ENCODE results near the gene VPS8. TPM values are rescaled to one million over a fixed set of nuclear protein-coding genes. Genes with fewer than 3 reads are reported as not detected.
A peak's percentile ranks its signal among the peaks of the same experiment; 100 is the strongest.

Gene VPS8
- total and polyA plus RNA-seq, 4 experiments from 2014 or later, result 23.0 to 85.9 (median 60.2) TPM

GRCh38 chr3:184767377-184767776, 44.6 kb upstream of the VPS8 start:
- Histone ChIP-seq H3K36me3 (ENCODE audit: insufficient read depth, low read length) (no peaks in the 10 kb centered on the region), H3K27ac (ENCODE audit: low read depth, low read length) (no peak overlapping the region), H3K4me3 (ENCODE audit: low read length in 2 of 2) (no peak overlapping the region), H3K27me3 (ENCODE audit: insufficient read depth, low read length) (no peaks in the 10 kb centered on the region), H3K9me3 (ENCODE audit: control insufficient read depth in 1 of 2, low read length in 2 of 2) (no peaks in the 10 kb centered on the region), H3K4me1 (ENCODE audit: insufficient read depth, low read length) (no peaks in the 10 kb centered on the region)
- DNase-seq, result no peak
- Mint-ChIP-seq H3K27ac (no peak overlapping the region), H3K27me3 (peaks cover 9 to 20% of the 10 kb centered on the region in 2 donors), H3K36me3 (no peaks in the 10 kb centered on the region), H3K4me1 (peaks cover 0 to 5% (median under 1%) of the 10 kb centered on the region in 4 donors), H3K4me3 (no peak overlapping the region), H3K9me3 (no peaks in the 10 kb centered on the region)
- ChIA-PET CTCF (ENCODE audit: partially characterized antibody) (interaction anchor here (1.0 to 1.2 kb wide), 2 partner anchors 37 to 40 kb away, joined by 3 read pairs; no protein-coding TSS in a partner anchor), POLR2A (ENCODE audit: partially characterized antibody) (no interaction called here)
- intact Hi-C loops (cut with micrococcal nuclease), result no loop called here

GRCh38 chr3:184769382-184770170, 42.4 kb upstream of the VPS8 start:
- Mint-ChIP-seq H3K27ac (no peak overlapping the region), H3K36me3 (no peaks in the 10 kb centered on the region), H3K9me3 (no peaks in the 10 kb centered on the region), H3K4me1 (peaks cover 0 to 5% (median under 1%) of the 10 kb centered on the region in 4 donors), H3K4me3 (no peak overlapping the region), H3K27me3 (peaks cover 10 to 16% of the 10 kb centered on the region in 2 donors)
- ChIA-PET CTCF (ENCODE audit: partially characterized antibody) (interaction anchor here (1.5 kb wide), 1 partner anchor 9 kb away, joined by 8 read pairs; no protein-coding TSS in a partner anchor), POLR2A (ENCODE audit: partially characterized antibody) (no interaction called here)
- intact Hi-C loops (cut with micrococcal nuclease), result no loop called here
- Histone ChIP-seq H3K27me3 (ENCODE audit: insufficient read depth, low read length) (no peaks in the 10 kb centered on the region), H3K4me1 (ENCODE audit: insufficient read depth, low read length) (no peaks in the 10 kb centered on the region), H3K27ac (ENCODE audit: low read depth, low read length) (no peak overlapping the region), H3K9me3 (ENCODE audit: control insufficient read depth in 1 of 2, low read length in 2 of 2) (no peaks in the 10 kb centered on the region), H3K4me3 (ENCODE audit: low read length in 2 of 2) (no peak overlapping the region), H3K36me3 (ENCODE audit: insufficient read depth, low read length) (no peaks in the 10 kb centered on the region)
- DNase-seq, result no peak

- intact Hi-C loops (cut with micrococcal nuclease), result no loop called here
- no peaks in the 10 kb centered on the region for H3K27me3 ChIP-seq (ENCODE audit: insufficient read depth, low read length)
Measured at GRCh38 chr3:184770541-184770940, 41.4 kb upstream of the VPS8 start.

GRCh38 chr3:184771301-184772127, 40.5 kb upstream of the VPS8 start:
- DNase-seq, result no peak
- Mint-ChIP-seq H3K4me3 (no peak overlapping the region), H3K9me3 (no peaks in the 10 kb centered on the region), H3K27me3 (peaks cover 4 to 16% of the 10 kb centered on the region in 2 donors), H3K4me1 (peaks cover 0 to 2% (median 0%) of the 10 kb centered on the region in 4 donors), H3K27ac (no peak overlapping the region), H3K36me3 (no peaks in the 10 kb centered on the region)
- POLR2A ChIA-PET (ENCODE audit: partially characterized antibody), result interaction anchor here (1.0 kb wide), 1 partner anchor 210 kb away, joined by 3 read pairs; the partner anchor contains the start of gene EPHB3
- no peaks in the 10 kb centered on the region for H3K36me3 ChIP-seq (ENCODE audit: insufficient read depth, low read length)
- no peak overlapping the region for H3K27ac ChIP-seq (ENCODE audit: low read depth, low read length)
- CTCF ChIA-PET (ENCODE audit: partially characterized antibody), result interaction anchor here (1.1 kb wide), 1 partner anchor 231 kb away, joined by 3 read pairs; no protein-coding TSS in a partner anchor
- no peaks in the 10 kb centered on the region for H3K4me1 ChIP-seq (ENCODE audit: insufficient read depth, low read length)
- intact Hi-C loops (cut with micrococcal nuclease), result no loop called here
- H3K9me3 ChIP-seq (ENCODE audit: control insufficient read depth in 1 of 2, low read length in 2 of 2), result no peaks in the 10 kb centered on the region
- no peak overlapping the region for H3K4me3 ChIP-seq (ENCODE audit: low read length in 2 of 2)
- H3K27me3 ChIP-seq (ENCODE audit: insufficient read depth, low read length), result no peaks in the 10 kb centered on the region

More at GRCh38 chr3:184770541-184770940, 41.4 kb upstream of the VPS8 start:
- no peak for DNase-seq
- Mint-ChIP-seq H3K4me3 (no peak overlapping the region), H3K4me1 (peaks cover 0 to 5% (median under 1%) of the 10 kb centered on the region in 4 donors), H3K36me3 (no peaks in the 10 kb centered on the region), H3K9me3 (no peaks in the 10 kb centered on the region), H3K27ac (no peak overlapping the region), H3K27me3 (peaks cover 6 to 18% of the 10 kb centered on the region in 2 donors)
- POLR2A ChIA-PET (ENCODE audit: partially characterized antibody), result no interaction called here
- Histone ChIP-seq H3K4me3 (ENCODE audit: low read length in 2 of 2) (no peak overlapping the region), H3K9me3 (ENCODE audit: control insufficient read depth in 1 of 2, low read length in 2 of 2) (no peaks in the 10 kb centered on the region), H3K4me1 (ENCODE audit: insufficient read depth, low read length) (no peaks in the 10 kb centered on the region), H3K36me3 (ENCODE audit: insufficient read depth, low read length) (no peaks in the 10 kb centered on the region), H3K27ac (ENCODE audit: low read depth, low read length) (no peak overlapping the region)
- CTCF ChIA-PET (ENCODE audit: partially characterized antibody), result no interaction called here

- Mint-ChIP-seq H3K27me3 (peaks cover 4 to 10% of the 10 kb centered on the region in 2 donors), H3K36me3 (no peaks in the 10 kb centered on the region), H3K4me1 (peaks cover 0 to 1% (median 0%) of the 10 kb centered on the region in 4 donors), H3K4me3 (no peak overlapping the region), H3K9me3 (no peaks in the 10 kb centered on the region), H3K27ac (peak overlapping the region in 1 of 7 donors; percentile 18)
- POLR2A ChIA-PET (ENCODE audit: partially characterized antibody), result no interaction called here
- intact Hi-C loops (cut with micrococcal nuclease), result no loop called here
- Histone ChIP-seq H3K4me1 (ENCODE audit: insufficient read depth, low read length) (no peaks in the 10 kb centered on the region), H3K9me3 (ENCODE audit: control insufficient read depth in 1 of 2, low read length in 2 of 2) (no peaks in the 10 kb centered on the region), H3K27me3 (ENCODE audit: insufficient read depth, low read length) (no peaks in the 10 kb centered on the region), H3K27ac (ENCODE audit: low read depth, low read length) (no peak overlapping the region), H3K36me3 (ENCODE audit: insufficient read depth, low read length) (no peaks in the 10 kb centered on the region), H3K4me3 (ENCODE audit: low read length in 2 of 2) (no peak overlapping the region)
- no peak for DNase-seq
- CTCF ChIA-PET (ENCODE audit: partially characterized antibody), result no interaction called here
Measured at GRCh38 chr3:184772667-184773272, 39.2 kb upstream of the VPS8 start.

- H3K4me3 ChIP-seq (ENCODE audit: low read length in 2 of 2), result no peak overlapping the region
- H3K27me3 ChIP-seq (ENCODE audit: insufficient read depth, low read length), result no peaks in the 10 kb centered on the region
- intact Hi-C loops (cut with micrococcal nuclease), result no loop called here
- Mint-ChIP-seq H3K4me3 (no peak overlapping the region), H3K4me1 (peaks cover 0 to 4% (median under 1%) of the 10 kb centered on the region in 4 donors), H3K27ac (no peak overlapping the region), H3K27me3 (peaks cover 10 to 16% of the 10 kb centered on the region in 2 donors), H3K9me3 (no peaks in the 10 kb centered on the region), H3K36me3 (no peaks in the 10 kb centered on the region)
- POLR2A ChIA-PET (ENCODE audit: partially characterized antibody), result no interaction called here
- CTCF ChIA-PET (ENCODE audit: partially characterized antibody), result interaction anchor here (1.0 to 1.4 kb wide), 2 partner anchors 11 to 35 kb away, joined by 3 read pairs; no protein-coding TSS in a partner anchor
- no peaks in the 10 kb centered on the region for H3K4me1 ChIP-seq (ENCODE audit: insufficient read depth, low read length)
- no peaks in the 10 kb centered on the region for H3K36me3 ChIP-seq (ENCODE audit: insufficient read depth, low read length)
- no peak overlapping the region for H3K27ac ChIP-seq (ENCODE audit: low read depth, low read length)
- no peak for DNase-seq
- H3K9me3 ChIP-seq (ENCODE audit: control insufficient read depth in 1 of 2, low read length in 2 of 2), result no peaks in the 10 kb centered on the region
Measured at GRCh38 chr3:184773283-184774186, 38.4 kb upstream of the VPS8 start.
